Left ventricle myocardium inferior (tissue), 1 donor: Measurements from ENCODE around the gene TSPAN8. TPM values are rescaled to one million over a fixed set of nuclear protein-coding genes. Genes with fewer than 3 reads are reported as not detected.

ENCODE experiments used
- DNase-seq: peaks from one replicate; pipeline ENCODE4 v3.0.0-alpha.2; 2020
- H3K27ac ChIP-seq: fragments of 200-600 bp; replicated peaks from 2 replicates; pipeline ENCODE4 v1.8.0; 2021
- H3K27me3 ChIP-seq: fragments of 200-600 bp; 2 replicates; pipeline ENCODE4 v1.8.0; 2021; ENCODE audit warnings: low read depth
- H3K36me3 ChIP-seq: fragments of 200-600 bp; 2 replicates; pipeline ENCODE4 v1.8.0; 2021
- H3K4me1 ChIP-seq: fragments of 200-600 bp; 2 replicates; pipeline ENCODE4 v1.8.0; 2021
- H3K4me3 ChIP-seq: fragments of 200-600 bp; 2 replicates; pipeline ENCODE4 v1.8.0; 2021; ENCODE audit warnings: mild to moderate bottlenecking, moderate library complexity
- H3K9me3 ChIP-seq: fragments of 200-600 bp; replicated peaks from 2 replicates; pipeline ENCODE4 v1.8.0; 2021
- intact Hi-C: fragments of 100-400 bp; cut with micrococcal nuclease; formaldehyde crosslinking; loops from one replicate; pipeline ENCODE4 v1.11.0; 2022
- total RNA-seq: library from RNA; stranded (reverse); fragmentation: NEBNext Ultra II Directional; extraction: Animal tissue kit (Norgen Biotek cat#: 25700); gene quantifications from one replicate; pipeline ENCODE4 v1.2.1, GENCODE V29; 2021
- TF ChIP-seq, protein P1 (sequence below): fragments of 200-600 bp; IDR thresholded peaks from 2 replicates; pipeline ENCODE4 v1.8.0; 2021; ENCODE audit warnings: antibody characterized with exemption, mild to moderate bottlenecking, borderline replicate concordance
- donor health status: DM: no; HTN: yes; CAD: no; lungs with severe emphysema.

Gene TSPAN8
- total RNA-seq, 1 donor from 2014 or later, result 0.41 TPM

DNA sequence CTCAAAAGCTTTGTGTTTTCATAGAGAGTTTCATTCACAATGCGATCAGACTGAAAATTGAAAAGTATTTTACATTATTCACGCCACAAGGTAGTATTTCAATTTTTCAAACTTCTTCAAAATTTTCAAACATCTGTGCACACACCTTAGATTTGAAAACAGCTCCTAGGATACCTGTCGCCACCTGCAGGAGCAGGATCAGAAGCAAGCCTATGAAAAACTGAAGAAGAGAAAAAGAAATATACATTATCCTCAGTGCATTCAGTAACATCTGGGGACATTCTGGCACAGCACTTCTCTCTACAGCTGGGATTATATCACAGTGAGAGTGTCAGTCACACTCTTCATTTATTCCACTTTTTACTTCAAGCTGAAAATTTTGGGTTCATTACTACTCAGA is 19.8 kb downstream of the TSPAN8 start:
- no peaks in the 10 kb centered on the region for H3K4me1 ChIP-seq
- intact Hi-C loops, result no loop called here
- TF ChIP-seq, protein P1, sequence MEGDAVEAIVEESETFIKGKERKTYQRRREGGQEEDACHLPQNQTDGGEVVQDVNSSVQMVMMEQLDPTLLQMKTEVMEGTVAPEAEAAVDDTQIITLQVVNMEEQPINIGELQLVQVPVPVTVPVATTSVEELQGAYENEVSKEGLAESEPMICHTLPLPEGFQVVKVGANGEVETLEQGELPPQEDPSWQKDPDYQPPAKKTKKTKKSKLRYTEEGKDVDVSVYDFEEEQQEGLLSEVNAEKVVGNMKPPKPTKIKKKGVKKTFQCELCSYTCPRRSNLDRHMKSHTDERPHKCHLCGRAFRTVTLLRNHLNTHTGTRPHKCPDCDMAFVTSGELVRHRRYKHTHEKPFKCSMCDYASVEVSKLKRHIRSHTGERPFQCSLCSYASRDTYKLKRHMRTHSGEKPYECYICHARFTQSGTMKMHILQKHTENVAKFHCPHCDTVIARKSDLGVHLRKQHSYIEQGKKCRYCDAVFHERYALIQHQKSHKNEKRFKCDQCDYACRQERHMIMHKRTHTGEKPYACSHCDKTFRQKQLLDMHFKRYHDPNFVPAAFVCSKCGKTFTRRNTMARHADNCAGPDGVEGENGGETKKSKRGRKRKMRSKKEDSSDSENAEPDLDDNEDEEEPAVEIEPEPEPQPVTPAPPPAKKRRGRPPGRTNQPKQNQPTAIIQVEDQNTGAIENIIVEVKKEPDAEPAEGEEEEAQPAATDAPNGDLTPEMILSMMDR, result no peak
- no peak overlapping the region for H3K27ac ChIP-seq
- DNase-seq, result no peak
- no peaks in the 10 kb centered on the region for H3K36me3 ChIP-seq
- H3K4me3 ChIP-seq, result no peak overlapping the region
- H3K27me3 ChIP-seq, result no peaks in the 10 kb centered on the region
- no peaks in the 10 kb centered on the region for H3K9me3 ChIP-seq

DNA sequence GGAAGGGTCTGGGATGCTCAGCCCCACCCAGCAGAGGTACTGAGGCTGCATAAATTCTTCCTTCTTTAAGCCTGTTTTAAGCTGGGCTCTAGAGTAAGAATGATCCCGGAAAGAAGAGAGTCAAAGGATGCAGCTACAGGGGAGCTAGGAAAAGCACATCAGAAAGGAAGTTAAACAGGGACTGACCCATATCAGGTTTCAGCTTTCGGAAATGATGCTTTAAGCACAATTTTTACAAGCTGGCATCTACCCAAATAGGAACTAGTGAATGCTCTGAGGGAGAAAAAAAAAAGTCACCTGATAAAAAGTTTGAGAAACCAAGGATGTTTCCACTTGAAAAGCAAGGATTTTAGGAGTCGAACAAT is 22.0 kb downstream of the TSPAN8 start:
- H3K36me3 ChIP-seq, result no peaks in the 10 kb centered on the region
- no peak overlapping the region for H3K4me3 ChIP-seq
- H3K27ac ChIP-seq, result no peak overlapping the region
- no peaks in the 10 kb centered on the region for H3K27me3 ChIP-seq
- TF ChIP-seq, protein P1, result no peak
- intact Hi-C loops, result no loop called here
- H3K4me1 ChIP-seq, result no peaks in the 10 kb centered on the region
- DNase-seq, result no peak
- H3K9me3 ChIP-seq, result no peaks in the 10 kb centered on the region

DNA sequence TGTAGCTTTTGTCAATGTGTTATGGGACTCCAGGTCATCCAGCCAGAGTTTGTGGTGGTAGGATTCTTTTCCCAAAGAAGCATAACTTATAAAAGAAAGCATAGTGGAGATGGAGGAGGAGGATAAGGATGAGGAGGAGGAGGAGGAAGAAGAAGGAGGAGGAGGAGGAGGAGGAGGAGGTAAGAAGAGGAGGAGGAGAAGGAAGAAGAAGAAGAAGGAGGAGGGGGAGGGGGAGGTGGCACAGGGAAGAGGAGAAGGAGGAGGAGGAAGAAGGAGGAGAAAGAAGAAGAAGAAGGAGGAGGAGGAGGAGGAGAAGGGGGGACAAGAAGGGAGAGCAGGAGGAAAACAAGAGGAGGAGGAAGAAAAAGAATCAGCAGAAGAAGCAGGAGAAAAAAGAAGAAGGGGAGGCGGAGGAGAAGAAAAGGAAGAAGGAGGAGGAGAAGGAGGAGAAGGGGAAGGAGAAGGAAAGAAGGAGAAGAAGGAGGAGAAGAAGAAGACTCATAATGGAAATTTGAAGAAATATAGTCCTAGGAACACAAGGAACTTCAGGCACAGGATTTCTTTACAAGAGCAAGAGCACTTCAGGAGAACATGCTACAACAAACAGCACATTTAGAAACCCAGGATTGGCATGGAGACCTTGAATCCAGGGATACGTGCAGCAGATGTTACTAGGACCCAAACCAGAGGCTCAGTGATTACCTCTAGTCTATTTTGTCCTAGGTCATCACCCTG is 22.6 kb downstream of the TSPAN8 start:
- Histone ChIP-seq H3K9me3 (no peaks in the 10 kb centered on the region), H3K27ac (no peak overlapping the region), H3K4me3 (no peak overlapping the region), H3K36me3 (no peaks in the 10 kb centered on the region), H3K4me1 (no peaks in the 10 kb centered on the region), H3K27me3 (no peaks in the 10 kb centered on the region)
- intact Hi-C loops, result no loop called here
- no peak for DNase-seq
- TF ChIP-seq, protein P1, result no peak

DNA sequence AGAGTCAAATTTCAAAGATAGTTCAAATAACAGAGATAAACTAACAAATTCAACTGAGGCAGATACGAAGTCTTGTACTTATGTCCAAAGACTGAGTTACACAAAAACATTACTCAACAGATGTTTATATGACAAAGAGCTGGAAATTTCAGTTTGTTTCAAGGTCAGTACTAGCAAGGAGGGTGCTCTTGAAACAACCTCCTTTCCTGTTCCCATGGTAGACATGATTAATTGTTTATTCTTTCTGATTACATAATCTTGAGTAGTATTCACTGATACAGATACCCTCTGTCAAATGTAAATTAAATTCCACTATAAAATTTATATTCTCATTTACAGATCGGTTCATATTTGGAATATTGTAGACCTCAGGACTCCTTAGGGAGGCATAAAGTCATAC is 23.4 kb downstream of the TSPAN8 start:
- intact Hi-C loops, result no loop called here
- Histone ChIP-seq H3K4me3 (no peak overlapping the region), H3K27ac (no peak overlapping the region), H3K4me1 (no peaks in the 10 kb centered on the region), H3K9me3 (no peaks in the 10 kb centered on the region), H3K27me3 (no peaks in the 10 kb centered on the region), H3K36me3 (no peaks in the 10 kb centered on the region)
- TF ChIP-seq, protein P1, result no peak
- DNase-seq, result no peak

DNA sequence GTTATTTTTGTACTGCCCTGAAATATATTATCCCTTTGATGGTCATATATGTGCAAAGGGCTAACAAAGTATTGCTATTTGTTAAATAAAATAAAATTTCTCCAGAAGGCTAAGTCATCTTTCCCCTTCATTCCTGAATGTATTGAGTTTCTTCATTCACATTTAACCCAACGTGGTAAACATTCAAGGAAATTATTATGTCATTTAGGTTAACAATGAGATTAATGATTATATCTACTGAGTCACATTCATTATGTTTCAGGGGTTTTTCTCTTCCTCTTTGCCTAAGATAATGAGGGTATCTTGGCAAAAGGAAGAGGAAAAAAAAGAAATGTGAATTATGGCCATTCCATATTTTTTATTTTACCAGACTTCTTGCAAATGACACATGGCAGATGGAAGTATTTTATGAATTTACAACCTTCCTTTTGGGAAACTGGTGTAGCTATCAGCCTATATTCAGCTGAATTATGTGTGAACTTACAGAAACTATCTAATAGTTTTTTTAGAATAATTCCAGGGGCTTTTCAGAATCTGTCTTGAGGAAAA is 27.2 kb downstream of the TSPAN8 start:
- no peak for DNase-seq
- intact Hi-C loops, result no loop called here
- Histone ChIP-seq H3K36me3 (no peaks in the 10 kb centered on the region), H3K9me3 (no peaks in the 10 kb centered on the region), H3K27ac (no peak overlapping the region), H3K4me1 (no peaks in the 10 kb centered on the region), H3K4me3 (no peak overlapping the region), H3K27me3 (no peaks in the 10 kb centered on the region)
- TF ChIP-seq, protein P1, result no peak
